ENCODE measurements around the gene BBOX1.
"Not testable (repeated sequence)": the region's sequence is repeated elsewhere in the genome, so short reads cannot be mapped to it uniquely, and the experiment has no call there.

The BBOX1 gene

DNA sequence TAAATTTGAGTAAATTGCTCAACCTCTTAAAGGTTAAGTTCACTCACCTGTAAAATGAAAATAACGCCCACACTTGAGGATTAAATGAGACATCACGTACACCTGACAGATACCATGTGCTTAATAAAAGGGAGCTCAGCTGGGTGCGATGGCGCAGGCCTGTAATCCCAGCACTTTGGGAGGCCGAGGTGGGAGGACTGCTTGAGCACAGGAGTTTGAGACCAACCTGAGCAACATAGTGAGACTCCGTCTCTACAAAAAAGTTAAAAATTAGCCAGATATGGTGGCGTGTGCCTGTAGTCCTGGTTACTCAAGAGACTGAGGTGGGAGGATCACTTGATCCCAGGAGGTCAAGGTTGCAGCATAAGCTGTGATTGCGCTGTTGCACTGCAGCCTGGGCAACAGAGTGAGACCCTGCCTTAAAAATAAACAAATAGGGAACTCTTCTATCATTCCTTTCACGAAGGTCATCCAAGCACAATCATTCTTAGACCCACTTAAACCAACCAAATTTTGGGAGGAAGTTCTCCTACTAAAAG is 134.1 kb downstream of the BBOX1 start:
- H3K27ac Mint-ChIP-seq: no peak overlapping the region
- no peak for DNase-seq (ENCODE audit: low spot score)
- no peaks in the 10 kb centered on the region for H3K27me3 Mint-ChIP-seq (ENCODE audit: low read depth)
- H3K4me3 Mint-ChIP-seq: no peak overlapping the region
- no peaks in the 10 kb centered on the region for H3K4me1 Mint-ChIP-seq (ENCODE audit: low read depth)
- H3K36me3 Mint-ChIP-seq (ENCODE audit: low read depth): no peaks in the 10 kb centered on the region
- no peaks in the 10 kb centered on the region for H3K9me3 Mint-ChIP-seq

DNA sequence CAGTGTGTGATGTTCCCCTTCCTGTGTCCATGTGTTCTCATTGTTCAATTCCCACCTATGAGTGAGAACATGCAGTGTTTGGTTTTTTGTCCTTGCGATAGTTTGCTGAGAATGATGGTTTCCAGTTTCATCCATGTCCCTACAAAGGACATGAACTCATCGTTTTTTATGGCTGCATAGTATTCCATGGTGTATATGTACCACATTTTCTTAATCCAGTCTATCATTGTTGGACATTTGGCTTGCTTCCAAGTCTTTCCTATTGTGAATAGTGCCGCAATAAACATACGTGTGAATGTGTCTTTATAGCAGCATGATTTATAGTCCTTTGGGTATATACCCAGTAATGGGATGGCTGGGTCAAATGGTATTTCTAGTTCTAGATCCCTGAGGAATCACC is 134.9 kb downstream of the BBOX1 start:
- not testable (repeated sequence) for H3K4me1 Mint-ChIP-seq (ENCODE audit: low read depth); DNase-seq (ENCODE audit: low spot score); H3K36me3 Mint-ChIP-seq (ENCODE audit: low read depth); H3K9me3 Mint-ChIP-seq; H3K4me3 Mint-ChIP-seq; H3K27me3 Mint-ChIP-seq (ENCODE audit: low read depth); H3K27ac Mint-ChIP-seq

Measured in T-helper 2 cell treated with Interferon-gamma antibody and Interleukin-4, amounts not matched to agents 5 μg/mL and 100 μg/mL, for 36 hours (primary cell).